Gastrocnemius medialis (tissue), 4 donors: ENCODE results near the gene CMTM4.

Source experiments
- POLR2A ChIP-seq, 2 donors: fragments of 450-650 bp; IDR thresholded peaks; one replicate each; pipeline ENCODE4 v1.6.1; 2017; ENCODE audit warnings: antibody characterized with exemption in 2 of 2, mild to moderate bottlenecking in 2 of 2, moderate library complexity in 2 of 2
- TF ChIP-seq, protein P1 (sequence below), 5 experiments: fragments of 450-650 bp in 3 of 5; fragments of 200-600 bp in 2 of 5; sonication (generic) in 2 of 5; IDR thresholded peaks in 4 of 5; conservative IDR thresholded peaks in 1 of 5; 1 replicate in 4 of 5; 2 replicates in 1 of 5; pipeline ENCODE4 v1.5.1; 2016 to 2019; ENCODE audit warnings: antibody characterized with exemption in 5 of 5, mild to moderate bottlenecking in 3 of 5, moderate library complexity in 3 of 5

DNA sequence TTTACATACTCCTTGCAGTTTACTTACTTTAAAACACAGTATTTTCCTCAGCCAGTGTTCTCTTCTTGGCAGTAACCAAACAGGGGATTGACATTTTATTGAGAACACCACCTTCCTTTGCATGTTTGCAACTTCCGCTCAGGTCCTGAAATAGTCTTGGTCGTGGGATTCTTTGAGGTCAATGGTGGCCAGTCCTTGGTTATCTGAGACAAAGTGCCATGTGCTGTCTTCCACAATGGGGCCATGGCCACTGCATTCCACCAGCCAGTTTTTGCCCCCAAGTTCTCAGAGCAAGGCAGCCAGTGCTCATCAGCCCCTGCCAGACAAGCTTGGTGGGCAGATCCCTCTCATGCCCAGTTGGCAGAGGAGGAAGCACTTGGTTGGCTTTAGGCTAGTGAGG is 22.9 kb downstream of the CMTM4 start:
- TF ChIP-seq, protein P1, sequence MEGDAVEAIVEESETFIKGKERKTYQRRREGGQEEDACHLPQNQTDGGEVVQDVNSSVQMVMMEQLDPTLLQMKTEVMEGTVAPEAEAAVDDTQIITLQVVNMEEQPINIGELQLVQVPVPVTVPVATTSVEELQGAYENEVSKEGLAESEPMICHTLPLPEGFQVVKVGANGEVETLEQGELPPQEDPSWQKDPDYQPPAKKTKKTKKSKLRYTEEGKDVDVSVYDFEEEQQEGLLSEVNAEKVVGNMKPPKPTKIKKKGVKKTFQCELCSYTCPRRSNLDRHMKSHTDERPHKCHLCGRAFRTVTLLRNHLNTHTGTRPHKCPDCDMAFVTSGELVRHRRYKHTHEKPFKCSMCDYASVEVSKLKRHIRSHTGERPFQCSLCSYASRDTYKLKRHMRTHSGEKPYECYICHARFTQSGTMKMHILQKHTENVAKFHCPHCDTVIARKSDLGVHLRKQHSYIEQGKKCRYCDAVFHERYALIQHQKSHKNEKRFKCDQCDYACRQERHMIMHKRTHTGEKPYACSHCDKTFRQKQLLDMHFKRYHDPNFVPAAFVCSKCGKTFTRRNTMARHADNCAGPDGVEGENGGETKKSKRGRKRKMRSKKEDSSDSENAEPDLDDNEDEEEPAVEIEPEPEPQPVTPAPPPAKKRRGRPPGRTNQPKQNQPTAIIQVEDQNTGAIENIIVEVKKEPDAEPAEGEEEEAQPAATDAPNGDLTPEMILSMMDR (IDR thresholded peaks at IDR 0.05 in 4 of 5, conservative IDR thresholded peaks at IDR 0.05 in 1 of 5), result no peak
- no peak for TF ChIP-seq POLR2A (IDR thresholded peaks at IDR 0.05)
